AG04449 (cell line): ENCODE results near the gene PLTP.

Experiments
- CTCF ChIA-PET: fragments of 350-600 bp; formaldehyde crosslinking; extraction: SDS; loops from one replicate; lab custom pipeline; 2021; ENCODE audit warnings: antibody characterized with exemption; lab: Yijun Ruan, JAX
- POLR2A ChIA-PET: fragments of 400-600, 350-600 bp; formaldehyde crosslinking; extraction: SDS; loops from one replicate; lab custom pipeline; 2020; ENCODE audit warnings: antibody characterized with exemption, inconsistent platforms; lab: Yijun Ruan, JAX
- DNase-seq: peaks from one replicate; pipeline ENCODE4 v3.0.0-alpha.2; 2010; ENCODE audit warnings: low read depth, low spot score
- H3K4me3 ChIP-seq: 2 replicates; pipeline ENCODE4 v1.5.1; 2011; ENCODE audit warnings: low read depth, mild to moderate bottlenecking, control low read depth, low read length
- TF ChIP-seq, protein P1 (sequence below): IDR thresholded peaks from one replicate; pipeline ENCODE4 v1.5.1; 2011; ENCODE audit warnings: mild to moderate bottlenecking, moderate library complexity, low read length, control low read depth, inconsistent platforms; ENCODE audit not compliant: insufficient read depth; ENCODE audit errors: missing control alignments

The PLTP gene

DNA sequence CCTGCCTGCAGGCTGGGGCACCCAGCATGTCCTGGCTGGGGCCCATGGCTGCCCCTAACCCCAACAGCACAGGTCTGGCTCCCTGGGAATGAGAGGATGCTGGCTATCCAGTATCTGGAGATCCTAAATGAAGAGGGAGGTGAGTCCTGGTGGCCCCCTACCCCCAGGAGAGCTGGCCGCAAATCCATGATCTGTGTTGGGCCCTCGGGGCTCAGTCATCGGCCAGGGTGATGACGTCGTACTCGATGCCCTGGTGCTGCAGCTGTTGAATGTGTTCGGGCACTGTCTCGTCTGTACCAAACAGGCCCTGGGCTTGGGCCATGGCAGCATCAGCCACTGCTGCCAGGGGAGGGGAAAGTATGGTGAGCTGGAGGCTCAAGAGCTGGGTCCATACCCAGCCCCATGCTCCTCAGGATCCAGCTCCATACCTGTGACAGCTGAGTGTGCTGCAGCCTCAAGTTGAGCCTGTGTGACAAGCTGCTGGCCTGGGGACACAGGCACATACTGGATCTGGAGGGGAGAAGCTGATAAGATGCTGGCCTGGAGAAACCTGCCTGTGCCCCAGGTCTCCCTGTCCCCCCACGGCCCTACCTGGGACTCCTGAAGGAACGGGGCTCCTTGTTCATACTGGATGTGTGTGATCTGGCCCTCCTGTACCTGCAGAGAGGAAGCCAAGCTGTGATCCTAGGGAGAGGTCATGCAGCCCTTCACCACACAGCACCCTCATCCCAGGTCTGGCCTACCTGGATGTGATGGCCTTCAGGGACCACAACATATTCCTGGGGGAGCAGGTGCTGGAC lies 37.0 kb upstream of the PLTP start:
- no peak for DNase-seq
- ChIA-PET CTCF (interaction anchor here (1.6 to 10.1 kb wide), 3 partner anchors 11 to 150 kb away, joined by 5 to 82 read pairs (median 7); no protein-coding TSS in a partner anchor), POLR2A (interaction anchor here (0.9 to 2.5 kb wide), 3 partner anchors 11 to 20 kb away, joined by 3 to 14 read pairs (median 4); partner anchors contain the start of gene PCIF1)
- TF ChIP-seq, protein P1, sequence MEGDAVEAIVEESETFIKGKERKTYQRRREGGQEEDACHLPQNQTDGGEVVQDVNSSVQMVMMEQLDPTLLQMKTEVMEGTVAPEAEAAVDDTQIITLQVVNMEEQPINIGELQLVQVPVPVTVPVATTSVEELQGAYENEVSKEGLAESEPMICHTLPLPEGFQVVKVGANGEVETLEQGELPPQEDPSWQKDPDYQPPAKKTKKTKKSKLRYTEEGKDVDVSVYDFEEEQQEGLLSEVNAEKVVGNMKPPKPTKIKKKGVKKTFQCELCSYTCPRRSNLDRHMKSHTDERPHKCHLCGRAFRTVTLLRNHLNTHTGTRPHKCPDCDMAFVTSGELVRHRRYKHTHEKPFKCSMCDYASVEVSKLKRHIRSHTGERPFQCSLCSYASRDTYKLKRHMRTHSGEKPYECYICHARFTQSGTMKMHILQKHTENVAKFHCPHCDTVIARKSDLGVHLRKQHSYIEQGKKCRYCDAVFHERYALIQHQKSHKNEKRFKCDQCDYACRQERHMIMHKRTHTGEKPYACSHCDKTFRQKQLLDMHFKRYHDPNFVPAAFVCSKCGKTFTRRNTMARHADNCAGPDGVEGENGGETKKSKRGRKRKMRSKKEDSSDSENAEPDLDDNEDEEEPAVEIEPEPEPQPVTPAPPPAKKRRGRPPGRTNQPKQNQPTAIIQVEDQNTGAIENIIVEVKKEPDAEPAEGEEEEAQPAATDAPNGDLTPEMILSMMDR, result no peak
- H3K4me3 ChIP-seq, result no peak overlapping the region

DNA sequence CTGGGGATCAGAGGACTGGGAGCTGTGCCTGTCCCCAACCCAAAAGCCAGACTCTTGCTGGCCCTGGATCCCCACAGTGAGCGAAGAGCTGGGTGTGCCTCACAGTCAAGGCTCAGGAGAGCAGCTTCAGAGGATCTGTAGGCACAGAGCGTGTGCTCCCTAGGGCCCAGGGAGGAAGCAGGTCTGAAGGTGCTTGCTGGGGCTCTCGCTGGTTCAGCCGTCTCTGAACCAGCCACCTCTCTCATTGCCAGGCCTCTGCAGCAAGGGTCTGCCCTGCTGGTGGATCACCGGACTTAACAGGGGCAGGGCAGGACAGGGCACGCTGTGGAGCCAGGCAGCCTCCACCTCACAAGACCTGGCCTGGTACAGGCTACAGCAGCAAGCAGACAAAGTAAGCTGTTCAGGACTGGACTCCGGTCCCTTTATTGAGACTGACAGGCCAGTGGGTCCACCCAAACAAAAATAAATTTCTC lies 36.3 kb upstream of the PLTP start:
- TF ChIP-seq, protein P1, result no peak
- no peak for DNase-seq
- no peak overlapping the region for H3K4me3 ChIP-seq
- ChIA-PET POLR2A (interaction anchor here (0.9 to 2.5 kb wide), 4 partner anchors 11 to 23 kb away, joined by 3 to 14 read pairs (median 5); partner anchors contain the start of gene PCIF1), CTCF (interaction anchor here (1.6 to 10.1 kb wide), 3 partner anchors 11 to 149 kb away, joined by 5 to 82 read pairs (median 7); no protein-coding TSS in a partner anchor)

DNA sequence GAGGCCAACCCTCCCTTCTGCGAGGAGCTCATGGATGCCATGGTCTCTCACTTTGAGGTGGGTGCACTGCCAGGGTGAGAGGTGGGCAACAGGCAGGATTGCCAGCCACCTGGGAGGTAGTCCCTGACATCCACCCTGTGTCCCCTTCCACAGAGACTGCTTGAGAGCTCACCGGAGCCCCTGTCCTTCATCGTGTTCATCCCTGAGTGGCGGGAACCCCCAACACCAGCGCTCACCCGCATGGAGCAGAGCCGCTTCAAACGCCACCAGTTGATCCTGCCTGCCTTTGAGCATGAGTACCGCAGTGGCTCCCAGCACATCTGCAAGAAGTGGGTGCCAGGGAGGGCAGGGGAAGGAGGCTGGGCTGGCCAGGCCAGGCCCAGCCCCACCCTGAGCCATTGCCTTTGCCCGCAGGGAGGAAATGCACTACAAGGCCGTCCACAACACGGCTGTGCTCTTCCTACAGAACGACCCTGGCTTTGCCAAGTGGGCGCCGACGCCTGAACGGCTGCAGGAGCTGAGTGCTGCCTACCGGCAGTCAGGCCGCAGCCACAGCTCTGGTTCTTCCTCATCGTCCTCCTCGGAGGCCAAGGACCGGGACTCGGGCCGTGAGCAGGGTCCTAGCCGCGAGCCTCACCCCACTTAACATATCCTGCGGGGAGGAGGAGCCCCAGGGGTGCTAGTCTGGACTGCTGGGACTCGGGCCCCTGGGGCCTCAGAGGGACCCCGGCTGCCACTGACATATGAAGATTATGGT lies 35.3 kb upstream of the PLTP start:
- H3K4me3 ChIP-seq, result no peak overlapping the region
- ChIA-PET POLR2A (interaction anchor here (0.9 to 2.5 kb wide), 4 partner anchors 10 to 24 kb away, joined by 3 to 14 read pairs (median 6); partner anchors contain the start of gene PCIF1), CTCF (interaction anchor here (1.0 to 10.1 kb wide), 3 partner anchors 10 to 58 kb away, joined by 3 to 82 read pairs (median 4); no protein-coding TSS in a partner anchor)
- DNase-seq, result no peak
- TF ChIP-seq, protein P1, result no peak

DNA sequence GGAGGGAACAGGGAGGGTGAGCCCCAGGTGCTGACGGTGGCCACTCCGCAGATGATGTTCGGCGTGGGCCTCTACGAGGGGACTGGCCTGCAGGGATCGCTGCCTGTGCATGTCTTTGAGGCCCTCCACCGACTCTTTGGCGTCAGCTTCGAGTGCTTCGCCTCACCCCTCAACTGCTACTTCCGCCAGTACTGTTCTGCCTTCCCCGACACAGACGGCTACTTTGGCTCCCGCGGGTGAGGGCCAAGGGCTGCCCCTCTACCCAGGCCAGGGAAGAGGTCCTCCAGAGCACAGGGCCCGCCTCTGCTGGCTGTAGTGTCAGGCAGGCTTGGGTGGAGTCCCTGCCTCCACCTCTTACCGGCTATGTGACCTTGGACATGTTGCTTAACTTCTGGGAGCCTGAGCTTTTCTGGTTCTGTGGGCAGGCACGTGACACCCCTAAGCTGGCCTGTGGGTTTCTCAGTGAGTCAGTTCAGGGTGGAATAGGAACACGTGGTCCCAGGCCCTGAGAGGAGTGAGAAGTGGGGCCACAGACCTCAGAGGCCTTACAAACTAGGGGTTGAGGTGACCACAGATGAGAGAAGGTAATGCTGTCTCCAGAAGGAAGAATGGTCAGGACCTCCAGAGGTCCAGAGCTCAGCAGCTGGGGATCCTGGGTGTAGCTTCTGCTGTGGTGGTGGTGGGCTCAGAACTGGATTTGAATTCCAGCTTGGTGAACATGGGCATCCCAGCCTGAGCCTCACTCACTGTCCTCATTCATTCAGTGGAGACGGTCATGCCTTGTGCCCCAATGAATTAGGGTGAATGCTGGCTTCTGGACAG lies 34.4 kb upstream of the PLTP start:
- no peak for DNase-seq
- TF ChIP-seq, protein P1, result no peak

DNA sequence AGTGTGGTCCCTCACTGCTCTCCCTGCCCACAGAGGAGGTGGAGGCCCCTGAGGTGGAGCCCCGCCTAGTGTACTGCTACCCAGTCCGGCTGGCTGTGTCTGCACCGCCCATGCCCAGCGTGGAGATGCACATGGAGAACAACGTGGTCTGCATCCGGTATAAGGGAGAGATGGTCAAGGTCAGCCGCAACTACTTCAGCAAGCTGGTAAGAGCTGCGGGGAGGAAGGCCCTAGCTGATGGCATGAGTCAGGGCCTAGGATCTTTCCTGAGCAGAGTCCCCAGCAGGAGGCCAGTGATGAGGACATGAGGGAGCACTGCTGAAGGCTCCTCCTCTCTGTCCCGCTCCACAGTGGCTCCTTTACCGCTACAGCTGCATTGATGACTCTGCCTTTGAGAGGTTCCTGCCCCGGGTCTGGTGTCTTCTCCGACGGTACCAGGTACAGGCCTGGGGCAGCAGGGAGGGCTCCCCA lies 33.8 kb upstream of the PLTP start:
- no peak overlapping the region for H3K4me3 ChIP-seq
- POLR2A ChIA-PET, result interaction anchor here (1.4 kb wide), 1 partner anchor 11 kb away, joined by 5 read pairs; no protein-coding TSS in a partner anchor
- TF ChIP-seq, protein P1, result no peak
- no peak for DNase-seq
- CTCF ChIA-PET, result interaction anchor here (0.8 to 10.1 kb wide), 2 partner anchors 16 to 24 kb away, joined by 3 to 82 read pairs; no protein-coding TSS in a partner anchor

More for the DNA sequence above, 34.4 kb upstream of the PLTP start:
- H3K4me3 ChIP-seq, result no peak overlapping the region
- POLR2A ChIA-PET, result interaction anchor here (1.4 to 2.1 kb wide), 2 partner anchors 9 to 11 kb away, joined by 5 to 6 read pairs; no protein-coding TSS in a partner anchor
- CTCF ChIA-PET, result interaction anchor here (0.8 to 10.1 kb wide), 4 partner anchors 9 to 57 kb away, joined by 3 to 82 read pairs (median 4); no protein-coding TSS in a partner anchor
